ENCODE measurements around the gene INCA1. TPM values are rescaled to one million over a fixed set of nuclear protein-coding genes. Genes with fewer than 3 reads are reported as not detected.

The INCA1 gene
- total and polyA plus RNA-seq, 2 of the 8 experiments (the other 6 are each of a cell fraction or from before 2014, with no cell fraction given): 0.89 to 1.4 TPM

GRCh38 chr17:5034651-5035050 is 37.3 kb upstream of the INCA1 start (continued):
- TF ChIP-seq CHD7 (IDR thresholded peaks at IDR 0.05; ENCODE audit: insufficient replicate concordance, low read length) (no peak), CBX5 (IDR thresholded peaks at IDR 0.05; ENCODE audit: low read depth, low read length) (no peak), MAFK (IDR thresholded peaks at IDR 0.05; ENCODE audit: low read depth, low read length) (no peak), CHD2 (IDR thresholded peaks at IDR 0.05; ENCODE audit: low read length) (no peak), RNF2 (IDR thresholded peaks at IDR 0.05; ENCODE audit: borderline replicate concordance, low read depth, low read length, missing control alignments, poor library complexity, severe bottlenecking) (no peak), YY1 (IDR thresholded peaks at IDR 0.05; ENCODE audit: low read depth, low read length) (no peak), KDM1A (IDR thresholded peaks at IDR 0.05; ENCODE audit: borderline replicate concordance, low read length) (no peak), POLR2AphosphoS5 (IDR thresholded peaks at IDR 0.05; ENCODE audit: low read depth, low read length) (no peak), E2F6 (IDR thresholded peaks at IDR 0.05) (no peak), BCL11A (IDR thresholded peaks at IDR 0.05; ENCODE audit: low read depth in 2 of 2, low read length in 2 of 2) (no peak), HDAC2 (IDR thresholded peaks at IDR 0.05; ENCODE audit: borderline replicate concordance in 1 of 2, low read depth in 2 of 2, low read length in 2 of 2) (no peak)

All from H1 (cell line).